ENCODE results near the gene VEZT. TPM values are rescaled to one million over a fixed set of nuclear protein-coding genes. Genes with fewer than 3 reads are reported as not detected.
"Not testable (repeated sequence)": the region's sequence is repeated elsewhere in the genome, so short reads cannot be mapped to it uniquely, and the experiment has no call there.

VEZT gene
- total and polyA plus RNA-seq, 8 donors, result 14.9 to 44.5 (median 30.0) TPM

DNA sequence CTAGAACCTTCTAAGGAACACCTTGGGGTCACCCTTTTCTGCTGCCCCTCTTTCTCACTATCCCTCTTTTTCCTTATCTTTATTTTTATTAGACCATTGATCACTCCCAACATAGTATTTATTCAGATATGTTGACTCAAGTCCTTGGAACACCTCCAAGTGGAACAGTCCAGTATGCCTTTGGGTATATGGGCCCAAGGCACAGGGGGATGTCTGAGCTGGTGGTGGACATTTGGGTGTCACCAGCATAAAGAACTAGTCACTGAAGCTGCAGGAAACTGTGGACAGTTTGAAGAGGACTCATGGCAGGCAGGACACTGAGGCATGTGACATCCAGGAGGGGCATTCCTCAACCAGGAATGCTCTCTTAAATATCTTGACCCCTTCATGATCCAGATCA is 105.6 kb downstream of the VEZT start:
- FAIRE-seq (no peak), DNase-seq (no peak), ATAC-seq (no peak)
- H3K4me1 ChIP-seq, result peaks cover 0 to 7% (median under 1%) of the 10 kb centered on the region in 3 donors
- H3K36me3 ChIP-seq, result no peaks in the 10 kb centered on the region
- no peak overlapping the region for H3K27ac ChIP-seq
- H3K9me3 ChIP-seq, result no peaks in the 10 kb centered on the region
- no peak overlapping the region for H3K4me3 ChIP-seq
- no peaks in the 10 kb centered on the region for H3K27me3 ChIP-seq
- TF ChIP-seq, protein P1, sequence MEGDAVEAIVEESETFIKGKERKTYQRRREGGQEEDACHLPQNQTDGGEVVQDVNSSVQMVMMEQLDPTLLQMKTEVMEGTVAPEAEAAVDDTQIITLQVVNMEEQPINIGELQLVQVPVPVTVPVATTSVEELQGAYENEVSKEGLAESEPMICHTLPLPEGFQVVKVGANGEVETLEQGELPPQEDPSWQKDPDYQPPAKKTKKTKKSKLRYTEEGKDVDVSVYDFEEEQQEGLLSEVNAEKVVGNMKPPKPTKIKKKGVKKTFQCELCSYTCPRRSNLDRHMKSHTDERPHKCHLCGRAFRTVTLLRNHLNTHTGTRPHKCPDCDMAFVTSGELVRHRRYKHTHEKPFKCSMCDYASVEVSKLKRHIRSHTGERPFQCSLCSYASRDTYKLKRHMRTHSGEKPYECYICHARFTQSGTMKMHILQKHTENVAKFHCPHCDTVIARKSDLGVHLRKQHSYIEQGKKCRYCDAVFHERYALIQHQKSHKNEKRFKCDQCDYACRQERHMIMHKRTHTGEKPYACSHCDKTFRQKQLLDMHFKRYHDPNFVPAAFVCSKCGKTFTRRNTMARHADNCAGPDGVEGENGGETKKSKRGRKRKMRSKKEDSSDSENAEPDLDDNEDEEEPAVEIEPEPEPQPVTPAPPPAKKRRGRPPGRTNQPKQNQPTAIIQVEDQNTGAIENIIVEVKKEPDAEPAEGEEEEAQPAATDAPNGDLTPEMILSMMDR (IDR thresholded peaks at IDR 0.05), result no peak
- intact Hi-C loops (cut with DNase I), result no loop called here

DNA sequence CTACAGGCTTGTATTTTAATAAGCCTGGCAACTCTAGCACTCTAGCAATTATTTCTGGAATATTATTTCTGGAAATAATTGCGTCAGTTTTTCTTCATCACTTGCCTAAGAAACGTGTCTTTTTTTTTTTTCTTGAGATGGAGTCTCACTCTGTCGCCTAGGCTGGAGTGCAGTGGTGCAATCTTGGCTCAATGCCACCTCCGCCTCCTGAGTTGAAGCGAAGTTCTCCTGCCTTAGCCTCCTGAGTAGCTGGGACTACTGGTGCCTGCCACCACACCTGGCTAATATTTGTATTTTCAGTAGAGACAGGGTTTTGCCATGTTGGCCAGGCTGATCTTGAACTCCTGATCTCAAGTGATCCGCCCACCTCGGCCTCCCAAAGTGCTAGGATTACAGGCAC is 106.6 kb downstream of the VEZT start:
- ATAC-seq; FAIRE-seq; intact Hi-C loops (cut with DNase I); H3K4me3 ChIP-seq; H3K9me3 ChIP-seq; H3K4me1 ChIP-seq; H3K27me3 ChIP-seq; DNase-seq; H3K27ac ChIP-seq; H3K36me3 ChIP-seq: not testable (repeated sequence)
- 76 to 83% methylated on average over 7 of the region's 7 CpGs for WGBS, 2 donors

DNA sequence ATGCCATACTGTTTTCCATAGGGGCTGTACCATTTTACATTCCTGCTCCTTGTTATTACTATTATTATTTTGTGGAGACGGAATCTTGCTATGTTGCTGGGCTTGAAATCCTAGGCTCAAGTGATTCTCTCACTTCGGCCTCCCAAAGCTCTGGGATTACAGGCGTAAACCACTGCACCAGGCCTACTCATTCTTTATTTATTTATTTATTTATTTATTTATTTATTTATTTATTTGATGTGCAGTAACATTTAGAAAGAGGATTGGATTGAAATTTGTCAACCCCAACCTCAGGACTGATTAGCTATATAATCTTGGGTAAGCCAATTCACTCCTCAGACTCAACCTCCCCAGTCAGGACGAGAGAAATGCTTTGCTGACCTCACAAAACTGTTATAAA is 107.9 kb downstream of the VEZT start:
- Histone ChIP-seq H3K27me3 (no peaks in the 10 kb centered on the region), H3K4me1 (peaks cover 0 to 4% (median 0%) of the 10 kb centered on the region in 3 donors), H3K36me3 (no peaks in the 10 kb centered on the region), H3K9me3 (no peaks in the 10 kb centered on the region), H3K4me3 (no peak overlapping the region), H3K27ac (no peak overlapping the region)
- 91 to 95% methylated on average over 4 of the region's 4 CpGs for WGBS, 2 donors
- ATAC-seq, result no peak
- FAIRE-seq, result no peak
- TF ChIP-seq, protein P1 (IDR thresholded peaks at IDR 0.05), result no peak
- intact Hi-C loops (cut with DNase I), result no loop called here
- DNase-seq, result no peak

DNA sequence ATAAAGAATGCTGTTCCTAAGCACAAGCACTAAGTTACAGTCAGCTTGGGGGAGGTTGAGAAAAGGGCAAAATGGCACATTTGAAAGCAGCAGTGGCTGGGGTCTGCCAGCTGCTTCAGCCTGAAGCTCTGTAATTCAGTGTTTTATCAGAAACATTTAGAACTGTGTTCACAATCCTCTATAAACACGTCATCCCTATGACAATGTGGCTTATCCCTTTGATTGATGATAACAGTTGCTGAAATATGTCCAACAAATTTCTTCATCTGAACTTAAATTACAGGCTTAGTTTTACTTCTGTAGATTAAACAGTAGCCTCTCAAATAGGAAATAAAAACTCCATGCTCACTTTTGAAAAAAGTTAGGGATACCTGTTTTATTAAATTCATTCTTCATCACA is 108.8 kb downstream of the VEZT start:
- no peak for FAIRE-seq
- no peaks in the 10 kb centered on the region for H3K27me3 ChIP-seq
- H3K27ac ChIP-seq, result peak overlapping the region in 1 of 4 donors; percentile 41
- no peak for DNase-seq
- H3K9me3 ChIP-seq, result no peaks in the 10 kb centered on the region
- peaks cover 0 to 4% (median 0%) of the 10 kb centered on the region in 3 donors for H3K4me1 ChIP-seq
- no peak overlapping the region for H3K4me3 ChIP-seq
- H3K36me3 ChIP-seq, result no peaks in the 10 kb centered on the region
- peak in 2 of 4 donors; percentile 49 to 52 for ATAC-seq
- TF ChIP-seq, protein P1 (IDR thresholded peaks at IDR 0.05), result no peak
- intact Hi-C loops (cut with DNase I), result no loop called here
- WGBS, 2 donors, result 0 to 8% methylated on average over 1 of the region's 1 CpG

DNA sequence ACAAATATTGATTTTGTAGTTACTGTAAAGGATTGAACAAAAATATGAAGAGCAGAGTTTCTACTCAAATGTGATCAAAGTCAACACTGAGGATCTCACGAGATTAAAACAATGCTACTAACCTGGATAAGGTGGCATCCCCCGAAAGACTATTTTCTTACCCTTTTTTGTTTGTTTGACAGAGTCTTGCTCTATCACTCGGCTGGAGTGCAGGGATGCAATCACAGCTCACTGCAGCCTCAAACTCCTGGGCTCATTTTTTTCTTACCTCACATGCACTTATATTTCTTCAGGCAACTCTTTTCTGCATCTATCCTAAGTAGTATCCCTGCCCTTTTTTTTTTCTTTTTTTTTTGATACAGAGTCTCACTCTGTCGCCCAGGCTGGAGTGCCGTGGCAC is 109.2 kb downstream of the VEZT start:
- H3K27ac ChIP-seq, result no peak overlapping the region
- no peak for ATAC-seq
- WGBS, 2 donors, result 68 to 69% methylated on average over 5 of the region's 5 CpGs
- DNase-seq, result no peak
- no peak overlapping the region for H3K4me3 ChIP-seq
- TF ChIP-seq, protein P1 (IDR thresholded peaks at IDR 0.05), result no peak
- H3K27me3 ChIP-seq, result no peaks in the 10 kb centered on the region
- intact Hi-C loops (cut with DNase I), result no loop called here
- H3K4me1 ChIP-seq, result peaks cover 0 to 4% (median 0%) of the 10 kb centered on the region in 3 donors
- no peaks in the 10 kb centered on the region for H3K9me3 ChIP-seq
- H3K36me3 ChIP-seq, result no peaks in the 10 kb centered on the region
- FAIRE-seq, result no peak

DNA sequence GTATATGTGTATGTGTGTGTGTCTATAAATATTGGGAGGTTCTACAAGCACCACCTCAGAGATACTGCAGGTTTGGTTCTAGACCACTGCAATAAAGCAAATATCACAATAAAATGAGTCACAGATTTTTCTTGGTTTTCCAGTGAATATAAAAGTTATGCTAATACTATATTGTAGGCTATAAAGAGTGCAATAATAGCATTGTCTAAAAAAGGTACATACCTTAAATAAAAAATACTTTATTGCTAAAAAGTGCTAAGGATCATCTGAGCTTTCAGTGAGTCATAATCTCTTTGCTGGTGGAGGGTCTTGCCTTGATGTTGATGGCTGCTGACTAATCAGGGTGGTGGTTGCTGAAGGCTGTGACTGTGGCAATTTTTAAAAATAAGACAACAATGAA is 111.1 kb downstream of the VEZT start:
- Histone ChIP-seq H3K27ac (no peak overlapping the region), H3K9me3 (no peaks in the 10 kb centered on the region), H3K4me1 (peaks cover 0 to 4% (median 0%) of the 10 kb centered on the region in 3 donors), H3K4me3 (no peak overlapping the region), H3K36me3 (no peaks in the 10 kb centered on the region), H3K27me3 (no peaks in the 10 kb centered on the region)
- no peak for ATAC-seq
- no peak for DNase-seq
- no peak for FAIRE-seq
- intact Hi-C loops (cut with DNase I), result no loop called here
- TF ChIP-seq, protein P1 (IDR thresholded peaks at IDR 0.05), result no peak
